Measurements from ENCODE around the gene PRKAR1A.

DNA sequence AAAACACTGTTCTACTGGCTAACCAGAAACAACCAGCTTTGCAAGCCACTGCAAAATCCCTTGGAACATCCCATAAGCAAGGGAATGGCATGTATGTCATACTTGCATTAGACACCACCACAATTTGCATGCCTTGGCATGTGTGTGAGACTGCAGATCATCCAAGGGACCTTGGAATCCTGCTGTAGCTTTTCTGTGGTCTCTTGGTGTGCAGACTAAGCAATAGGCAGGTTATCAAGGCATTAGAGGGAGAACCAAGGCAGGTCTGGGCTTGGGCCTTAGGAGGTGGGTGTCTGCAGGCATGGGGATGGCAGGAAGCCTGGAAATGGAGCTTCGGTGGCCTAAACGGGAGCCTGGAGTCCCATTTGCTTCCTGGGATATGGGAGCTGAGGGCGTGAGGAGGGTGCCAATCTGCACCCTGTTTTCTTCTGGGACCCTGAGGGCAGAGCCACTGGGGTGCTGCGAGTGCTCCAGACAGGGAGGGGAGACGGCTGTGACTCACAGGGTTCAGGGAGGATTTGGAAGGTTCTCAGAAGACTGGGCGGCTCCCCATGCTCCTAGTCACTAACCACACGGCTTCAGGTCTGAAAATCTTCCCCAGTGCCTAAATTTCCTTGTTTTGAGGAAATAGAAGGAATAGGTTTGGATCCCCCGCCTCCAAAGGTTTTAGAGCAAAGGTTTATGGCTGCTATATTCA is 52.3 kb downstream of the PRKAR1A start:
- TF ChIP-seq, protein P1, sequence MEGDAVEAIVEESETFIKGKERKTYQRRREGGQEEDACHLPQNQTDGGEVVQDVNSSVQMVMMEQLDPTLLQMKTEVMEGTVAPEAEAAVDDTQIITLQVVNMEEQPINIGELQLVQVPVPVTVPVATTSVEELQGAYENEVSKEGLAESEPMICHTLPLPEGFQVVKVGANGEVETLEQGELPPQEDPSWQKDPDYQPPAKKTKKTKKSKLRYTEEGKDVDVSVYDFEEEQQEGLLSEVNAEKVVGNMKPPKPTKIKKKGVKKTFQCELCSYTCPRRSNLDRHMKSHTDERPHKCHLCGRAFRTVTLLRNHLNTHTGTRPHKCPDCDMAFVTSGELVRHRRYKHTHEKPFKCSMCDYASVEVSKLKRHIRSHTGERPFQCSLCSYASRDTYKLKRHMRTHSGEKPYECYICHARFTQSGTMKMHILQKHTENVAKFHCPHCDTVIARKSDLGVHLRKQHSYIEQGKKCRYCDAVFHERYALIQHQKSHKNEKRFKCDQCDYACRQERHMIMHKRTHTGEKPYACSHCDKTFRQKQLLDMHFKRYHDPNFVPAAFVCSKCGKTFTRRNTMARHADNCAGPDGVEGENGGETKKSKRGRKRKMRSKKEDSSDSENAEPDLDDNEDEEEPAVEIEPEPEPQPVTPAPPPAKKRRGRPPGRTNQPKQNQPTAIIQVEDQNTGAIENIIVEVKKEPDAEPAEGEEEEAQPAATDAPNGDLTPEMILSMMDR (IDR thresholded peaks at IDR 0.05): no peak
- TF ChIP-seq POLR2A (IDR thresholded peaks at IDR 0.05): no peak
